Right ventricle myocardium superior (tissue), 1 donor: Measurements from ENCODE around the gene NCAPD3. TPM values are rescaled to one million over a fixed set of nuclear protein-coding genes. Genes with fewer than 3 reads are reported as not detected.
"Not testable (repeated sequence)": the region's sequence is repeated elsewhere in the genome, so short reads cannot be mapped to it uniquely, and the experiment has no call there.

Experiments used
- ATAC-seq: fragments of 200-7000 bp; cut with Tn5 transposase; one replicate; pipeline ENCODE4 v1.9.1; 2020; ENCODE audit warnings: mild to moderate bottlenecking; ENCODE audit not compliant: poor library complexity
- DNase-seq: peaks from one replicate; pipeline ENCODE4 v3.0.0-alpha.2; 2020
- intact Hi-C: fragments of 100-400 bp; cut with DNase I; formaldehyde crosslinking; loops from one replicate; pipeline ENCODE4 v1.11.2; 2022
- total RNA-seq: library from RNA; stranded (reverse); fragmentation: NEBNext Ultra II Directional; extraction: Animal tissue kit (Norgen Biotek cat#: 25700); gene quantifications from one replicate; pipeline ENCODE4 v1.2.1, GENCODE V29; 2021
- donor health status: DM: no; HTN: yes; CAD: no; lungs with severe emphysema.

The NCAPD3 gene
- total RNA-seq, 1 donor from 2014 or later: 11.1 TPM

DNA sequence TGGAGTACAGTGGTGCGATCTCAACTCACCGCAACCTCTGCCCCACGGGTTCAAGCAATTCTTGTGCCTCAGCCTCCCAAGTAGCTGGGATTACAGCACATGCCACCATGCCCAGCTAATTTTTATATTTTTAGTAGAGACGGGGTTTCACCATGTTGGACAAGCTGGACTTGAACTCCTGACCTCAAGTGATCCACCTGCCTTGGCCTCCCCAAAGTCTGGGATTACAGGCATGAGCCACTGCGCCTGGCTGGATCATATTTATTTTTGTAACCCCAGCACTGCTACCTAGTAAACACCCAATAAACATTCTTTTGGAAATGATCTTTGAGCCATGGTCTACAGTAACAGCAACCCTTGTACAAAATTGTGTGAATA is 31.4 kb upstream of the NCAPD3 start:
- ATAC-seq: not testable (repeated sequence)

DNA sequence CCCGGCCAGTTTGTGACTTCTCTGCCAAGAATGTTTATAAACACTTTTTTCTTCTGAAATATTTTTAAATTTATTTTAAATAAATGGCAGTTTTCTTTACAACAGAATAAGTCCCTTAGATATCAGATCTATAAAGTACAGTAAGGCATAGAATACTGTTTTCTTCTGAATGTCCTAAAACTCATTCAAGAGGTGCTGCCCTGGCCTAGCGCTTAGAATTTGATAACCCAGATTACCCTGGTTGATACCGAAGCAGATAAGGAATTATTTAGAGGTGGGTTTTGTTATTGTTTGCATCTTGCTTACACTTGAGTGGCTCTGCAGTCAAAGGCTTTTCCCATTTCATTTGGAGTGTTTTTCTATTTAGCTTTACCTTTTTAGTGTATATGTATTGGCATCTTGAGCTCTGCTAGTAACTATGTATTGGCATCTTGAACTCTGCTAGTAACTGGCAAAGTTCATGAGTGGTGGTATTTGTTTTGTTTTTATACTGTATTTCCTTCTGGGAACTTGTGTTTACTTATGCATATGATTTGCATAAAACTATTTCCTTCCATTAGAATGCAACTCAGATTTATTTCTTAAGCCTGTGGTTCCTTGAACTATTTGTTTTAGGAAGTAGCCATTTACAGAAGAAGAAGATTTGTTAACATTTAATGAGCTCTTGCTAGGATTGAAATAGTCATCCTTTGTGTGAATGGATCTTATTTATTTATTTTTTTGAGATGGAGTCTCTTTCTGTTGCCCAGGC is 30.8 kb upstream of the NCAPD3 start:
- intact Hi-C loops: no loop called here
- ATAC-seq (no peak), DNase-seq (no peak)

More for the DNA sequence above, 31.4 kb upstream of the NCAPD3 start:
- DNase-seq, intact Hi-C loops: not testable (repeated sequence)

DNA sequence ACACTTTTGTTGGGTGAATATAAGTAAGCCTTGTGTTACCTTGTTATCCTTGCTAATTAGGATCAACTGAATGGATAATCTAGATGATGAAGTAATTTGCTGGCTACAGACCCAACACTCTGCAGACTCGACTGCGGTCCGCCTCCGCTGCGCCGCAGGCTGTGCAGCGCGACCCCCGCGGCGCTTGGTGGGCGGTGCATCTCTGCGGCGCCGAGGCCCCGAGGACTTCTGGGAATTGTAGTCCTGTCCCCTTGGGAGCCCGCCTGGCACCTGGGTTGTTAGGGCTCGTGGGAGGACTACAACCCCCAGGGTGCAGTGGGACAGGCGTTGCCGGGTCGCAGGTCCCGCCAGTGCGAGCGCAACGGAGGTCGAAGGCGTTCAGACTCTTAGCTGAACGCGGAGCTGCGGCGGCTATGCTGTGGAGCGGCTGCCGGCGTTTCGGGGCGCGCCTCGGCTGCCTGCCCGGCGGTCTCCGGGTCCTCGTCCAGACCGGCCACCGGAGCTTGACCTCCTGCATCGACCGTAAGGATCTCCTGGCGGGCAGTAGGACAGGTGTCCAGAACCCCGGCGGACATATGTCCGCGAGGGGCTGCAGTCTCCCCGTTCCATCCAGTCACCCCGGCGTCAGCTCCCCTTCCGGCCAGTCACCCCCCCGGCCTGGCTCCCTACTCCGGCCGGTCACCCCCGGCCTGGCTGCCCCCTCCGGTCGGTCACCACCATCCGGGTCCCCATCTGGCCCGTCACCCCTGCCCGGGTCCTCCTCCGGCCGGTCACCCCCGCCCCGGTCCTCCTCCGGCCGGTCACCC is 29.6 kb upstream of the NCAPD3 start, which contains the start of the genes ACAD8 and THYN1:
Gene ACAD8 (plus strand): TSS at position 381 of the 806 bp plus-strand sequence. CDS start 33 bp downstream, at position 414.
Gene THYN1 (minus strand): TSS at position 165 of the 806 bp plus-strand sequence. CDS start 470 bp downstream, outside the sequence.
- intact Hi-C loops: no loop called here
- DNase-seq: peak; percentile 97

DNA sequence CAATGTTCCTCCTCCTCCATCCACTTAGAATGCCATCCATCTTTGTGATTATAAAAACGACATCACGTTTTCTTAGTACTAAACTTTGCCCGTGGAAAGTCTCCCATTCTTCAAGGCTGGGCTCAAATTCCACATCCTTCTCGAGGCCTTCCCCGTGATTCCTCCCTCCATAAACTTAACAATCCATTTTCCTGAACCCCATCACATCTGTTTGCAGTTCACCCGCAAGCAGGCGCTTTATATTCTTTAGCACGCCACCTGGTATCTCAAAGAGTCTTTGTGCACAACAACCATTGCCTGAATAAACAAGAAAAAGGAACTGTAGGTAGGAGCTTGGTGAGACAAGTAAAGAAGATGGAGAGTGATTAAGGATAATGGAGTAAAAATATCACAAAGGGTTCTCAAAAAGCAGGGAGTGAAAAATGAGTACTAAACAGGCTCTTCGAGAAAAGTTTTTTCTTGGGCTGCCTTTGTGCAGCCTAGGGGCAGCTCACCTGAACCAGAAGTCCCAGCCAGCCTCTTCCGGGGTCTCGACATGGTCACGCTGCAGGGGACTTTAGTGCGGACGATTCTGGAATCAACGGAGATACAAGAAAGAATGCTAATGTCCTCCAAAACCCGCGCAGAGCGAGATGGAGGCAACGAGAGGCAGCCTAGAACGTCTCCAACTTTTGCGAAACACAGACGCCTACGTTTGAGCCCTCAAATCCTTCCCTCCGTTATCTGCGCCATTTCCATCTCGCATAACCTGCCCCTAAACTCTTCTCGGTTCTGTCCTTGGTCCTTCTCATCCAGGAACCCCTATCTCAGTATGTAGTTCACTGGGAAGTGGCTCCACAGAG is 28.8 kb upstream of the NCAPD3 start:
- DNase-seq (no peak), ATAC-seq (peak; percentile 33)
- intact Hi-C loops: no loop called here

More for the DNA sequence above, 29.6 kb upstream of the NCAPD3 start, which contains the start of the genes ACAD8 and THYN1:
- peak; percentile 99 for ATAC-seq

DNA sequence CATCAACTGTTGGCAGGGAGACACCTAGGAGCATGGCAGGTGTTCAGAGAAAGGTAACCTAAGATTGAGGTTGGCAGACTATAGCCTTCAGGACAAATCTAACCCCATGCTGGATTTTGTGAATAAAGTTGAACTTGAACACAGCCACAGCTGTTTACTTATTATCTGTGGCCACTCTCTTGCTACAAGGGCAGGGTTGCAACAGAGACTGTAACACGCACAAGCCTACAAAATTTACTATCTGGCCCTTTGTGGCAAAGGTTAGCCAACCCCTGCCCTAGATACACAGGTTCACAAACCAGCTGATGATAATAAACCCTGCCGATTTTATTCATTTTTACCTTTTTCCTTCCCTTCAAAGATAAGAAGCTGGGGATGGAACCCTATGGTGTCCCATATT is 26.9 kb upstream of the NCAPD3 start:
- DNase-seq (no peak), ATAC-seq (no peak)
- intact Hi-C loops: no loop called here

DNA sequence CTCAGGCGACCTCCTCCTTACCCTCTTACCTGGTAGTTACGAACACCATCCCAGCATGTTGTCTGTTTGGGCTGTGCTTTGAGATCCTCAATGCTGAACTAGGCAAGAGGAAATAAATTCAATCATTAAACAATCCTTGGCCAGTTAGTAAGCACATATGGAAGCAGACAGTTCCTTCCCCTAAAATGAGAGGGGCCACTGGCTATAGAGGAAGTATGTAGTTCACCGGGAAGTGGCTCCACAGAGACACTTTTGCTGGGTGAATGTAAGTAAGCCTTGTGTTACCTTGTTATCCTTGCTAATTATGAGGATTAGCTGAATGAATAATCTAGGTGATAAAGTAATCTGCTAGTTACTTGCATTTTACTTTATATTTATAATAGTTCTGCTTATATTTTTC is 26.5 kb upstream of the NCAPD3 start:
- intact Hi-C loops: no loop called here
- DNase-seq (no peak), ATAC-seq (no peak)

DNA sequence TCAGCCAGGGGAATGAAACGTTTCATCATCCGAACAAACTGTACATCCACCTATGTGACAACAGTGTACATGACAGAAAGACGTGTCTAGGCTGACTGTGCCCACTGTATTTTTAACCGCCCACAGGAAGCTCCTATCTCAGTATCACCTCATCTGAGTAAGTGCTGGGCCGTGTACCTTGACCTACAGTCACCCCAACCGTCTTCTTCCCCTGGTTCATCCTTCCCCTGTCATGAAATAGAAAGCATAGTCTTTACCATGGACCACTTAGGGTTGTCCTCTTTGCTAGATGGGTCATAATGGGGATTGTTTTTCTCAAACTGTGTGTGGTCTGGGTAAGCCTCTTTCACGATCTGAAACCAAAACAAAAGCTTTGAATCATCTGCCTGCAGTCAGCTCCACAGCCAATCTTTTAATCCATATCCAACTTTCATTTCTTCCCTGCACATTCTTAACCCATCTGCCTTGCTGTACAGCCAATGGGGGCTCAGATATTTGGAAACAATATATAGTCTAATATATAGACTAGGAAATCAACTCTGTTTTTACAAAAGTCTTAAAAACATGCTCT is 25.2 kb upstream of the NCAPD3 start:
- DNase-seq (no peak), ATAC-seq (no peak)
- intact Hi-C loops: no loop called here

DNA sequence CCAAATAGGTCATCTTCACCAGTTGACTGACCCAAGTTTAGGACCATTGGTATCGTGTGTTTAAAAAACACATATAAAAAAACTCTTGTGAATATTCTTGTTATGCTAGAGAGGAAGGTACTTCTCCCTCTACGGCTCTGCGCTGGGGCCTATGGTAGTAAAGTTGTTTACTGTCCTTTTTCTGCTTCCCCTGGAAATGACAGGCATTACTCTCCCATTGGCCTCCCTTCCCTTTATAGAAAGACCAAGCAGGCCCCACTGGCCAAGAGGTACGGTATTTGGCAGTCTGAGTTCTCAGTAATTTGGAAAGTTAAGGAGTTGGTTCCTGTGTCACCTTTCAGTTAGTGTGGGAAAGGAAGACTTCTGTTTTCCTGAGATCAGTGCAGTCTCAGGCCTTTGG is 22.9 kb upstream of the NCAPD3 start:
- ATAC-seq: no peak

DNA sequence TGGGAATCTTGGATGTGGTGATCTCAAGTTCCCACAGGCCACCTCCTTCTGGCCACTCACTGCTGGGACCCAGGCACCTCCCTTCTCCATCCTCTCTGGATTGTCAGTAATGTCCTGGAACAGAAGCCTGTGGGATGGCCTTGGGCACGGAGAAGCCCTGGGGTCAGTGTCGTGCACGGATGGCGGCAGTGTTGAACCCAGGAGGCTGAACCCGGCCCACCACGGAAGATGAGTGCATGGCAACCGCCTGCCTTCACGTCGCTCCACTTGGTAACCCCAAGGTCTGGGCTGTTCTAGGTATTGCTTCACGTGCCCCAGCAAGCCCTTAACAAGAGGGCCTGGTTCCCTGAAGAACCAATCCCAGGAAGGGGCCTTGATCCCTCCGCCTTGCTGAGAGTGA is 22.3 kb upstream of the NCAPD3 start:
- ATAC-seq (no peak), DNase-seq (no peak)
- intact Hi-C loops: no loop called here

More for the DNA sequence above, 22.9 kb upstream of the NCAPD3 start:
- intact Hi-C loops: no loop called here
- DNase-seq: no peak

DNA sequence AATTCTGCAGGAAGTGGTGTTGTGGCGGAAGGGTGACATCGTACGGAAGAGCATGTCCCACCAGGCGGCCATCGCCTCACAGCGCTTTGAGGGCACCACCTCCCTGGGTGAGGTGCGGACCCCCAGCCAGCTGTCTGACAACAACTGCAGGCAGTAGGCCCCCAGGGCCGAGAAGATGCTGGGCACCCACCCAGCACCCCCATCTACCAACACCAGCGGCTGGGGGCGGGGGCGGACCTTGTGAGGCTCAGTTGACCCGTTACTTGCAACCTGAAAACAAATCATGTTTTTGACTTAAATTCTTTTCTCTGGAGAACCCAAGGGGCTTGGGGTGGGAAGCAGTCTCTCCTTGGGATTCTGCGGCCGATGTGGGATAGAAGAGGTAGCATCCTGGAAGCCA is 21.7 kb upstream of the NCAPD3 start:
- ATAC-seq (no peak), DNase-seq (no peak)
- intact Hi-C loops: no loop called here

DNA sequence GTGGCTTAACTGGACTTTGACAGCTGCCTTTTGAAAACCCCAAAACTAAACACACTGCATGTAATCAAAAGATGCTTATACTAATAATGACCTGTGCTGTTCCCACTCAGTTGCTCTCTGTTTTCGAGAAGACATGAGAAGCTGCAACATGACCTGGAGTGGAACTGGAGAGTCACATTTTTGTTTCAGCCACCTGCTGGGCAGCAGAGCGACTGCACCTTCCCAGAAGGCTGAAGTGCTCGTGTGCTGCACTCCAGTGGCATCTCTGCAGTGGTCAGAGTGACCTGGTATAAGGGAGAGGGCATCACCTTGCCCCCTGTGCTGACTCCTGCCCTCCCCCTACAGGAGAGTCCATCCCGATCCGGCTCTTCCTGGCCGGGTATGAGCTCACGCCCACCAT is 20.8 kb upstream of the NCAPD3 start:
- ATAC-seq: no peak
- DNase-seq: no peak
- intact Hi-C loops: no loop called here

DNA sequence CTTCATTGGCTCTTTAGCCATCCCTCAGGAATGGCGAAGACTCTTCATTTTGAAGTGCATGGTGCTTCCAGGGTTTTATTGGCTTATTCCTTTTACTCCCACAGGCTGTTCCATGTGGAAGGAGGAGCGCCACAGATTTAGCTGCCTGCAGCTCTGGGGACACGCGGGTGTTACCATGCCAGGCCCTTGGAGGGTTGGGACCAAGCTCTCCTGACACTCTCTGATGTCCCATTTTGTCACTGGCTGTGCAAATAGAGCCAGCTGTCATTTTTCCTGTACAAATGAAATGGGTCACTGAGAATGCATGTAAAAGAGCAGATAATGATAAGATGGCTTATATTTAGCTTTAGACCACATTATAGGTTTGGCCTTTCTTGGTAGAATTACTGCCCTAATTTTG is 20.1 kb upstream of the NCAPD3 start:
- DNase-seq: no peak
- intact Hi-C loops: no loop called here
- ATAC-seq: no peak

DNA sequence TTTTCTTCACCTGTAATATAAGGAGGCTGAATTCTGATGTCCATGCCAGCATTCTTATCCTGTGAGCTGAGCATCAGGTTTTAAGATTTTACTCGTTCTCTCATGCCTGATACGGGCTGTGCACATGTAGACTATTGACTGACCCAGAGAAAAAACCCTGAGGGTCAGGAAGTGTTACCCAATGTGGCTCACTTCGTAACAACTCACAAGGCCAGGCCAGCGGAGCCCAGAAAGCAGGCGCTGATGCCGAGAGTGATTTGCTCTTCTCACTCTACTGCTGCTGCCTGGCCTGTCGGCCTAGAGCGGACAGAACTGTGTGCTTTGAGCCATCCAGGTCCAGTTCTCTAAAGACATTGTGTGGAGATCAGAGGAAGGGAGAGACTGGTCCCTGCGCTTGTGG is 18.6 kb upstream of the NCAPD3 start:
- ATAC-seq (no peak), DNase-seq (no peak)
- intact Hi-C loops: no loop called here

DNA sequence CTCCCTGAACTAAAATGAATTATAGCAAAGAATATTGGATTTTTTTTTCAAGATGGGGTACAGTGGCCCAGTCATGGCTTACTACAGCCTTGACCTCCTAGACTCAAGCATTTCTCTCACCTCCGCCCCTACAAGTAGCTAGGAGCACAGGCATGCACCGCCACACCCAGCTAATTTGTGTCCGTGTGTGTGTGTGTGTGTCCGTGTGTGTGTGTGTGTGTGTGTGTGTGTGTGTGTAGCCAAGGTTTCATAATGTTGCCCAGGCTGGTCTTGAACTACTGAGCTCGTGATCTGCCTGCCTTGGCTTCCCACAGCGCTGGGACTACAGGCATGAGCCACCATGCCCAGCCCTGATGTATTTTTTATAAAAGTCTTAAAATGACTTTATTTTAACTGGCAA is 16.8 kb upstream of the NCAPD3 start:
- ATAC-seq (no peak), DNase-seq (no peak)
- intact Hi-C loops: no loop called here

DNA sequence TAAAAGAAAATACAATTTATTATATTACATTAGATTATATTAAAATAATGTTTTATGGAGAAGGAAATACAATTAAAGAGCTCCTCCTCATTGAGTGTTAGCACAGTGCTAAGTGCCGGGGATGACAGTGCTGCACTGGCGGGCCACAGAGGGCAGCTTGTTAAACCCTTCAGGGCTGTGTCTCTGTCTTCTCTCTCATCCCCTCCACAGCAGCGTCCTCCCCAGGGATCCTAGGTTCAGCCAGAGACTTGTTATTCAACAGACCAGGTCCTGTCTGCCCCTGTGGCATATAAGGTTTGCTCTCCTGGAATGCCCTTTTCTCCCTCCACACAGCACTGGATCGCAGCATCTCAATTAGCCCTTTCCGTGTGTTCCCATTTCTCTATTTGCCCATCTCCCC is 15.2 kb upstream of the NCAPD3 start:
- no peak for DNase-seq
- intact Hi-C loops: no loop called here
- ATAC-seq: no peak

DNA sequence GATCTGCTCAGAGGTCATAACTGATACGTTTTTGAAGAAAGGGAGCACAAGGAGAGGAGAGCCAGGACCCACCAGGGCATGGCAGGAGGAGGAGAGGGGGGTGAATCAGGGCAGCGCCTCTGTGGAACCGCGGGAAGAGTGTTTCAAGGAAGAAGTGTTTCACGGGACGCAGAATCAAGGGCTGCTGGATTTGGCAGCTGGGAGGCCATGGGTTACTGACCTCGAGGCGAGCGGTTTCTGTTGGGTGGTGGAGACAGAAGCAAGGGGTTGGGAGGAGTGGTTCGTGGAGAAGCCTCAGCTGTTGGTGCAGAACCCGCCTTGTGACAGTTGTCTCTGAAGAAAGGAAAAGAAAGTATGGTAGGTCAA is 13.8 kb upstream of the NCAPD3 start:
- ATAC-seq (no peak), DNase-seq (no peak)
- intact Hi-C loops: no loop called here

DNA sequence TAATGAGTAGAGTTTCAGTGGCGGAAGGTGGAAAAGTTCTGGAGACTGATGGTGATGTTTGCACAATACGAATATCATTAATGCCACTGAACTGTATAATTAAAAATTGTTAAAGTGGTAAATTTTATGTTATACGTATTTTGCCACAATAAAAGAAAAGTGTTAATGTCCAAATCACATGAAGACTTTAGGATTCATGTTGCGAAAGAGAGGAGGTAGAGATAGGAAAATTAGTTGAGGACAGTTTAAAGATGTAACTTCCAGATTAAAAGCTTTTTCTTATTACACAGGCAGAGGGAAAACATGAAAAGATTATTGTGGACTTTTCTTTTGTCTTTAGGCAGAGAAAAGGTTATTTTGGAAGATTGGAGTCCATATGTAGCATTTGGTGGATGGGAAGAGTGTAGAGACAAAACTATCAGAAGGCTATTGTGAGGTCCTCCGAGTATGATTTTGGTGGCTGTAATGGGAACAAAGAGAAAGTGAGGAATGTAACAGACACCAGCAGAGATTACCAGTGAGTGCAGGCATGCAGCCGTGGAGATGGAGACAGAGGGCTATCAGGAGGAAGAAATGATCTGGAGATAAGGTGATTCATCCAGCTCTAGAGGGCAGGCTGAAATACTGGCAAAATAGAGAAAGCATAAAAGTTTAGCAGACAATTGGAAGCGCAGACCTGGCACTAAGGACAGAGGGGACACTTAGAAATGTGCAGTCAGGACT is 13.2 kb upstream of the NCAPD3 start:
- ATAC-seq (no peak), DNase-seq (no peak)
- intact Hi-C loops: no loop called here

DNA sequence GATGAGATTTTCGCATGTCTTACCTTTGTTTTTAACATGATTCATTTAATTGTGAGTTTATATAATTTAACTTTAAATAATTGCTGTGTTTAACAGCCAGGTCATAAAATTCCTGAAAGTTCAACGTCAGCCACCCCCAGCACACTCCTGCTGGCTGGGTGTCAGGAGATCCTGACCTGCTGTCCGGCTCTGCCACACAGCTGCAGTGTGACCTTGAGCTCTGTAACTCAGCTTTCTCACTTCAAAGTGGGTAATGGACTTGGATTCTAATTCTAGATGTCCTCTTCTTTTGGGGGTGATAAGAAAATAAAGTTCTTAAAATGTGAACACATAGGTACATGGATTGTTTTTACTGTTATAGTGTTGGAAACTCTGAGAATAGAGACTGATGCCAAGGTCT is 11.6 kb upstream of the NCAPD3 start:
- DNase-seq (no peak), ATAC-seq (peak; percentile 69)
- intact Hi-C loops: no loop called here
